HepG2 (cell line): ENCODE measurements around the gene TEDC2. TPM values are rescaled to one million over a fixed set of nuclear protein-coding genes. Genes with fewer than 3 reads are reported as not detected.
A peak's percentile ranks its signal among the peaks of the same experiment; 100 is the strongest.

Experiments
- ATAC-seq: fragments of 200-7000 bp; cut with Tn5 transposase; 3 replicates; pipeline ENCODE4 v1.9.1; 2020; ENCODE audit warnings: mild to moderate bottlenecking, moderate library complexity
- BruUV-seq: library from RNA; stranded (reverse); fragments of 400-500 nt; replicated peaks from 2 replicates; lab custom pipeline; 2021; lab: Mats Ljungman, UMichigan
- CTCF ChIA-PET: fragments of 300-600 bp; formaldehyde crosslinking; extraction: SDS; loops from one replicate; lab custom pipeline; 2021; ENCODE audit warnings: low total read pairs, inconsistent platforms, low intra/inter-chr PET ratio; lab: Yijun Ruan, JAX
- POLR2A ChIA-PET: fragments of 350-600 bp; sonication (Branson Sonifier 250); formaldehyde crosslinking; loops from one replicate; lab custom pipeline; 2020; ENCODE audit warnings: antibody characterized with exemption, inconsistent platforms; lab: Yijun Ruan, JAX
- DNase-seq: peaks from one replicate; pipeline ENCODE4 v3.0.0-alpha.2; 2015; ENCODE audit warnings: low spot score
- FAIRE-seq: peaks from 3 replicates; lab custom pipeline; 2011; peaks lifted over from hg19 to GRCh38; lab: Jason Lieb, UNC
- H2AFZ ChIP-seq: one replicate; pipeline ENCODE4 v1.6.1; 2011; ENCODE audit warnings: low read length, inconsistent platforms
- H3K27ac ChIP-seq: fragments of 300-600 bp; 3 replicates; pipeline ENCODE4 v1.8.0; 2011; ENCODE audit warnings: mixed run types, mild to moderate bottlenecking, mixed read lengths, low read length, inconsistent platforms; ENCODE audit not compliant: insufficient read depth; ENCODE audit errors: extremely low read length
- H3K27me3 ChIP-seq, 2 experiments: fragments of 200-600 bp in 1 of 2; 2 replicates in 1 of 2; 3 replicates in 1 of 2; pipeline versions ENCODE4 v1.6.0 to v1.8.0; 2011; ENCODE audit warnings: low read length in 2 of 2, mild to moderate bottlenecking in 2 of 2, moderate library complexity in 2 of 2, inconsistent platforms in 1 of 2; ENCODE audit not compliant: insufficient read depth in 2 of 2, control insufficient read depth in 1 of 2
- H3K36me3 ChIP-seq, 2 experiments: fragments of 200-600 bp in 1 of 2; replicated peaks in 1 of 2; 2 replicates in 1 of 2; 3 replicates in 1 of 2; pipeline versions ENCODE4 v1.5.1 to v1.8.0; 2011; ENCODE audit warnings: low read length in 2 of 2, inconsistent platforms in 1 of 2; ENCODE audit not compliant: insufficient read depth in 2 of 2, control insufficient read depth in 1 of 2
- H3K4me1 ChIP-seq: 2 replicates; pipeline ENCODE4 v1.5.1; 2012; ENCODE audit warnings: low read length, inconsistent platforms; ENCODE audit not compliant: insufficient read depth
- H3K4me2 ChIP-seq: 2 replicates; pipeline ENCODE4 v1.6.0; 2011; ENCODE audit warnings: low read depth, low read length, inconsistent platforms
- H3K4me3 ChIP-seq, 3 experiments: fragments of 200-600 bp in 1 of 3; sonication (generic), shearing (Covaris generic) in 1 of 3; replicated peaks in 1 of 3; 2 replicates each; pipeline ENCODE4 v1.5.1; 2011 to 2016; ENCODE audit warnings: low read length in 3 of 3, inconsistent platforms in 2 of 3, low read depth in 2 of 3, mild to moderate bottlenecking in 2 of 3, control low read depth in 1 of 3, mixed read lengths in 1 of 3; ENCODE audit not compliant: insufficient read depth in 1 of 3
- H3K79me2 ChIP-seq: one replicate; pipeline ENCODE4 v1.6.1; 2011; ENCODE audit warnings: low read length, inconsistent platforms; ENCODE audit not compliant: insufficient read depth
- H3K9ac ChIP-seq: 2 replicates; pipeline ENCODE4 v1.6.0; 2011; ENCODE audit warnings: mild to moderate bottlenecking, low read depth, low read length, inconsistent platforms; ENCODE audit not compliant: insufficient read depth
- H3K9me3 ChIP-seq: 2 replicates; pipeline ENCODE4 v1.5.1; 2012; ENCODE audit warnings: mild to moderate bottlenecking, low read length
- H4K20me1 ChIP-seq: 2 replicates; pipeline ENCODE4 v1.6.0; 2011; ENCODE audit warnings: inconsistent platforms, mild to moderate bottlenecking, low read length, moderate library complexity; ENCODE audit not compliant: insufficient read depth
- BCLAF1 ChIP-seq: fragments of 450-650 bp; IDR thresholded peaks from 2 replicates; pipeline ENCODE4 v1.6.1; 2017; ENCODE audit warnings: mild to moderate bottlenecking
- CREB1 ChIP-seq, 2 experiments: fragments of 450-650 bp in 1 of 2; IDR thresholded peaks; 2 replicates each; pipeline ENCODE4 v1.6.1; 2016 to 2017; ENCODE audit warnings: control low read depth in 1 of 2, mild to moderate bottlenecking in 1 of 2, missing compliant biosample characterization in 1 of 2, missing genetic modification characterization in 1 of 2
- CREM ChIP-seq, 2 experiments: sonication (generic) in 1 of 2; formaldehyde crosslinking in 1 of 2; IDR thresholded peaks; 2 replicates each; pipeline versions ENCODE4 v1.4.0 to v1.6.1; 2016 to 2020; ENCODE audit warnings: antibody characterized with exemption in 1 of 2, mild to moderate bottlenecking in 1 of 2, missing genetic modification reagents in 1 of 2
- MAZ ChIP-seq, 2 experiments: sonication (generic) in 1 of 2; formaldehyde crosslinking in 1 of 2; IDR thresholded peaks; 2 replicates each; pipeline versions ENCODE4 v1.5.0 to v1.6.1; 2012 to 2020; ENCODE audit warnings: low read depth in 2 of 2, mild to moderate bottlenecking in 2 of 2, borderline replicate concordance in 1 of 2, improper control_type of control experiment in 1 of 2, low read length in 1 of 2, missing genetic modification reagents in 1 of 2, moderate library complexity in 1 of 2
- MXD3 ChIP-seq: IDR thresholded peaks from 2 replicates; pipeline ENCODE4 v1.6.1; 2016; ENCODE audit warnings: mild to moderate bottlenecking, missing biosample characterization, missing genetic modification reagents
- SIN3B ChIP-seq: fragments of 150-350 bp; IDR thresholded peaks from 2 replicates; pipeline ENCODE4 v1.6.1; 2014; ENCODE audit warnings: low read length
- ZEB1 ChIP-seq: IDR thresholded peaks from 2 replicates; pipeline ENCODE4 v1.6.1; 2012; ENCODE audit warnings: mild to moderate bottlenecking, low read depth, inconsistent platforms; ENCODE audit not compliant: insufficient replicate concordance
- WGBS: methylation state at CpG from one replicate; pipeline ENCODE4 v1.1.6; 2017; ENCODE audit warnings: low lambda C conversion rate; 5-methylcytosine and 5-hydroxymethylcytosine counted together
- in situ Hi-C: cut with HindIII; loops from 2 replicates; pipeline ENCODE4 v1.10.0; 2017; ENCODE audit warnings: low pct_unique_long_range_greater_than_20kb; ENCODE audit not compliant: extremely low pct_ligation_motif_present
- intact Hi-C: fragments of 100-400 bp; cut with micrococcal nuclease; formaldehyde crosslinking; loops from one replicate; pipeline ENCODE4 v1.10.0; 2022; ENCODE audit not compliant: unreplicated experiment
- polyA plus RNA-seq, 8 experiments: library from polyadenylated mRNA; depleted of rRNA in 3 of 8; stranded (reverse) in 7 of 8; unstranded in 1 of 8; fragments of >200 nt; fragmentation: Illumina TruSeq in 4 of 8; extraction: Trizol in 4 of 8; gene quantifications; 2 replicates each; pipeline versions ENCODE4 v1.2.1 to v1.2.3, GENCODE V29; 2011 to 2016; ENCODE audit warnings: low read depth in 4 of 8, missing spikeins in 1 of 8, mixed read lengths in 1 of 8; ENCODE audit not compliant: insufficient read depth in 1 of 8
- total RNA-seq, 5 experiments: library from RNA; depleted of rRNA; stranded (reverse); fragments of >200 nt; fragmentation: Illumina TruSeq; extraction: Trizol; gene quantifications; 2 replicates each; pipeline ENCODE4 v1.2.3, GENCODE V29; 2016; ENCODE audit warnings: low read depth in 1 of 5
- TF ChIP-seq, protein P1 (sequence below): sonication (generic); formaldehyde crosslinking; IDR thresholded peaks from 2 replicates; pipeline ENCODE4 v1.4.0; 2020; ENCODE audit warnings: missing genetic modification reagents, borderline replicate concordance

The TEDC2 gene
- total and polyA plus RNA-seq, 2 of the 13 experiments (the other 11 are each of a cell fraction or from before 2014, with no cell fraction given), result 6.2 to 24.4 TPM

DNA sequence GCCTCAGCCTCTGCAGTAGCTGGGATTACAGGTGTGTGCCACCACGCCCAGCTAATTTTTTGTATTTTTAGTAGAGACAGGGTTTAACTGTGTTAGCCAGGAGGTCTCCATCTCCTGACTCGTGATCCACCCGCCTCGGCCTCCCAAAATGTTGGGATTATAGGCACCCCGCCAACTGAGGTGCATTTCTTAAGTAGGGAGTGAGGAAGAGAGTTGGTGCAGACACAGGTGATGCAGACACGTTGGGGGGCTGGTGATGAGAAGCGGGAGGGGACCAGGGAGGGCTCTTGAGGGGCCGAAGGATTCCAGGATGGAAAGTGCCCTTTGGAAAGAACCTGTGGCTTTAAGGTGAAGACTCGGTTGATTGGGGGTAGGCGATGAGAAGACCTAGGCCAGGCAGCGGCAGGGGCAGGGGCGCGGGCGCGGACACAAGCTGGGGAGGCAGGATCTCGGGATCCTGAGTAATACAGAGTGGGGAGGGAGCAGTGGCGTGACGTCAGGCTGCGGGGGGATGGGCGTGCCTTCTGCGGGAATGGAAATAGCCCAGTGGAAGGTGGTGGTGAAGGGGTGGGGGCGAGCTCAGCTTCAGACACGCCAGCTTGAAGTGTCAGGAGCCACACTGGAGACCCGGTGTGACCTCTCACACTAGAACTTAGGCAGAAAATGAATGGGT, 51.4 kb downstream of the TEDC2 start:
- ChIA-PET POLR2A (interaction anchor here (0.6 kb wide), 1 partner anchor 24 kb away, joined by 3 read pairs; no protein-coding TSS in a partner anchor), CTCF (no interaction called here)
- peaks cover 18% of the 10 kb centered on the region for H4K20me1 ChIP-seq
- peaks cover 18% of the 10 kb centered on the region for H3K79me2 ChIP-seq
- no peak overlapping the region for H3K27ac ChIP-seq
- ATAC-seq (no peak), DNase-seq (no peak), FAIRE-seq (no peak)
- no TSS peak for BruUV-seq
- H3K9ac ChIP-seq, result no peak overlapping the region
- H3K4me2 ChIP-seq, result no peak overlapping the region
- intact Hi-C loops, result no loop called here
- no peaks in the 10 kb centered on the region for H3K36me3 ChIP-seq
- peaks cover 33% of the 10 kb centered on the region for H3K4me1 ChIP-seq
- no peaks in the 10 kb centered on the region for H3K9me3 ChIP-seq
- H3K4me3 ChIP-seq, result no peak overlapping the region
- no peaks in the 10 kb centered on the region; a peak in 1 of 5 replicates for H3K27me3 ChIP-seq
- no peak overlapping the region for H2AFZ ChIP-seq
- 76% methylated on average over 24 of the region's 24 CpGs for WGBS
- in situ Hi-C loops, result no loop called here
- TF ChIP-seq CREB1 (IDR thresholded peaks at IDR 0.05), result peak; percentile 80
- TF ChIP-seq CREB1 (CRISPR knock-in tag; IDR thresholded peaks at IDR 0.05), result no peak
- TF ChIP-seq MXD3 (CRISPR knock-in tag), result no peak
- TF ChIP-seq CREM (IDR thresholded peaks at IDR 0.05), result peak; percentile 16; the same call in 1 of the 2 replicates
- no peak for TF ChIP-seq CREM (CRISPR knock-in tag; IDR thresholded peaks at IDR 0.05)
- TF ChIP-seq ZEB1, result no peak
- TF ChIP-seq SIN3B, result no peak
- no peak for TF ChIP-seq BCLAF1
- TF ChIP-seq, protein P1, sequence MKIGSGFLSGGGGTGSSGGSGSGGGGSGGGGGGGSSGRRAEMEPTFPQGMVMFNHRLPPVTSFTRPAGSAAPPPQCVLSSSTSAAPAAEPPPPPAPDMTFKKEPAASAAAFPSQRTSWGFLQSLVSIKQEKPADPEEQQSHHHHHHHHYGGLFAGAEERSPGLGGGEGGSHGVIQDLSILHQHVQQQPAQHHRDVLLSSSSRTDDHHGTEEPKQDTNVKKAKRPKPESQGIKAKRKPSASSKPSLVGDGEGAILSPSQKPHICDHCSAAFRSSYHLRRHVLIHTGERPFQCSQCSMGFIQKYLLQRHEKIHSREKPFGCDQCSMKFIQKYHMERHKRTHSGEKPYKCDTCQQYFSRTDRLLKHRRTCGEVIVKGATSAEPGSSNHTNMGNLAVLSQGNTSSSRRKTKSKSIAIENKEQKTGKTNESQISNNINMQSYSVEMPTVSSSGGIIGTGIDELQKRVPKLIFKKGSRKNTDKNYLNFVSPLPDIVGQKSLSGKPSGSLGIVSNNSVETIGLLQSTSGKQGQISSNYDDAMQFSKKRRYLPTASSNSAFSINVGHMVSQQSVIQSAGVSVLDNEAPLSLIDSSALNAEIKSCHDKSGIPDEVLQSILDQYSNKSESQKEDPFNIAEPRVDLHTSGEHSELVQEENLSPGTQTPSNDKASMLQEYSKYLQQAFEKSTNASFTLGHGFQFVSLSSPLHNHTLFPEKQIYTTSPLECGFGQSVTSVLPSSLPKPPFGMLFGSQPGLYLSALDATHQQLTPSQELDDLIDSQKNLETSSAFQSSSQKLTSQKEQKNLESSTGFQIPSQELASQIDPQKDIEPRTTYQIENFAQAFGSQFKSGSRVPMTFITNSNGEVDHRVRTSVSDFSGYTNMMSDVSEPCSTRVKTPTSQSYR, result 0 out of 2 replicates have a peak, but pooled peaks have one; percentile 33
- TF ChIP-seq MAZ (IDR thresholded peaks at IDR 0.05; ENCODE audit: borderline replicate concordance, low read depth, low read length), result no peak
- no peak for TF ChIP-seq MAZ (CRISPR knock-in tag; IDR thresholded peaks at IDR 0.05; ENCODE audit: low read depth)
